HG02852 (cell line): ENCODE measurements around the gene MGMT.
"Not testable (repeated sequence)": the region's sequence is repeated elsewhere in the genome, so short reads cannot be mapped to it uniquely, and the experiment has no call there.

Experiments used
- ATAC-seq: cut with Tn5 transposase; IDR thresholded peaks from one replicate; pipeline ENCODE4 v1.9.1; 2021; ENCODE audit warnings: mild to moderate bottlenecking, moderate library complexity; ENCODE audit not compliant: unreplicated experiment

Gene MGMT

GRCh38 chr10:129466703-129467358 lies at the start of gene MGMT:
Gene MGMT (plus strand): TSS chr10:129467241.
- peak; percentile 91 for ATAC-seq

- ATAC-seq = no peak
These were observed 49.2 kb upstream of the MGMT start for GRCh38 chr10:129417870-129418269.

GRCh38 chr10:129418496-129419225 lies 48.4 kb upstream of the MGMT start:
- ATAC-seq = no peak

- ATAC-seq = no peak
These were observed 47.6 kb upstream of the MGMT start for GRCh38 chr10:129419397-129419796.

- no peak for ATAC-seq
These were observed 45.5 kb upstream of the MGMT start for GRCh38 chr10:129421399-129422010.

- ATAC-seq = no peak
These were observed 42.1 kb upstream of the MGMT start for GRCh38 chr10:129424978-129425377.

GRCh38 chr10:129426606-129427005 lies 40.4 kb upstream of the MGMT start:
- ATAC-seq = no peak

GRCh38 chr10:129433266-129433665 lies 33.8 kb upstream of the MGMT start:
- ATAC-seq = no peak

GRCh38 chr10:129435724-129436123 lies 31.3 kb upstream of the MGMT start:
- not testable (repeated sequence) for ATAC-seq

GRCh38 chr10:129438024-129438423 lies 29.0 kb upstream of the MGMT start:
- ATAC-seq = no peak

- no peak for ATAC-seq
These were observed 26.8 kb upstream of the MGMT start for GRCh38 chr10:129440247-129440646.

GRCh38 chr10:129440722-129441316 lies 26.2 kb upstream of the MGMT start:
- no peak for ATAC-seq

GRCh38 chr10:129441372-129442009 lies 25.6 kb upstream of the MGMT start:
- ATAC-seq = no peak

- ATAC-seq = no peak
These were observed 24.2 kb upstream of the MGMT start for GRCh38 chr10:129442866-129443265.

GRCh38 chr10:129444359-129444758 lies 22.7 kb upstream of the MGMT start:
- ATAC-seq = no peak

GRCh38 chr10:129445436-129446182 lies 21.4 kb upstream of the MGMT start:
- ATAC-seq = no peak

GRCh38 chr10:129446183-129446581 lies 20.9 kb upstream of the MGMT start:
- no peak for ATAC-seq

GRCh38 chr10:129447486-129447885 lies 19.6 kb upstream of the MGMT start:
- no peak for ATAC-seq

GRCh38 chr10:129448086-129448485 lies 19.0 kb upstream of the MGMT start:
- no peak for ATAC-seq

GRCh38 chr10:129448539-129448938 lies 18.5 kb upstream of the MGMT start:
- no peak for ATAC-seq

- ATAC-seq = no peak
These were observed 17.1 kb upstream of the MGMT start for GRCh38 chr10:129449893-129450292.
